OCI-LY7 (cell line): ENCODE data around the gene PODXL.

Experiments
- CTCF ChIP-seq: fragments of 200-600 bp; sonication (generic); conservative IDR thresholded peaks from 2 replicates; pipeline ENCODE4 v1.5.1; 2014; ENCODE audit warnings: mild to moderate bottlenecking, antibody characterized with exemption, low read length, moderate library complexity, mixed read lengths
- EZH2phosphoT487 ChIP-seq: fragments of 200-600 bp; sonication (generic); IDR thresholded peaks from 2 replicates; pipeline ENCODE4 v1.6.1; 2018; ENCODE audit warnings: low read depth, borderline replicate concordance, mild to moderate bottlenecking, mixed run types, antibody characterized with exemption, low read length, moderate library complexity, mixed read lengths

GRCh38 chr7:131455001-131455400 lies 101.4 kb downstream of the PODXL start:
- TF ChIP-seq CTCF (no peak), EZH2phosphoT487 (no peak)
